OCI-LY1 (cell line): ENCODE results near the gene RAB13.

Experiments used
- CTCF ChIP-seq: fragments of 200-600 bp; sonication (generic), shearing (Covaris generic); IDR thresholded peaks from 2 replicates; pipeline ENCODE4 v1.5.1; 2017; ENCODE audit warnings: mild to moderate bottlenecking, antibody characterized with exemption, low read length, moderate library complexity, mixed read lengths
- EZH2 ChIP-seq: fragments of 200-600 bp; sonication (generic), shearing (Covaris generic); IDR thresholded peaks from 2 replicates; pipeline ENCODE4 v1.8.0; 2017; ENCODE audit warnings: borderline replicate concordance, mixed run types, mild to moderate bottlenecking, antibody characterized with exemption, low read length, moderate library complexity, mixed read lengths

GRCh38 chr1:153942766-153943549 lies 43.2 kb downstream of the RAB13 start:
- TF ChIP-seq CTCF, result no peak
- no peak for TF ChIP-seq EZH2
